ENCODE data around the gene MICALL2.

Gene MICALL2

GRCh38 chr7:1426474-1426873 lies 32.8 kb downstream of the MICALL2 start:
- TF ChIP-seq CTCF (IDR thresholded peaks at IDR 0.05; ENCODE audit: low read depth, low read length, missing control alignments): no peak
- no peak for DNase-seq (ENCODE audit: low read depth)
- in situ Hi-C loops (cut with HindIII; ENCODE audit: low sequenced_read_pairs): no loop called here
- H3K4me3 ChIP-seq (ENCODE audit: low read depth, low read length): no peak overlapping the region

- no peak overlapping the region for H3K4me3 ChIP-seq (ENCODE audit: low read depth, low read length)
- no peak for DNase-seq (ENCODE audit: low read depth)
- in situ Hi-C loops (cut with HindIII; ENCODE audit: low sequenced_read_pairs): no loop called here
- TF ChIP-seq CTCF (IDR thresholded peaks at IDR 0.05; ENCODE audit: low read depth, low read length, missing control alignments): no peak
Observed at GRCh38 chr7:1425292-1426136, 33.8 kb downstream of the MICALL2 start.

GRCh38 chr7:1424041-1424440 lies 35.2 kb downstream of the MICALL2 start:
- in situ Hi-C loops (cut with HindIII; ENCODE audit: low sequenced_read_pairs): no loop called here
- H3K4me3 ChIP-seq (ENCODE audit: low read depth, low read length): no peak overlapping the region
- DNase-seq (ENCODE audit: low read depth): no peak
- TF ChIP-seq CTCF (IDR thresholded peaks at IDR 0.05; ENCODE audit: low read depth, low read length, missing control alignments): no peak

- in situ Hi-C loops (cut with HindIII; ENCODE audit: low sequenced_read_pairs): no loop called here
- no peak for DNase-seq (ENCODE audit: low read depth)
- no peak for TF ChIP-seq CTCF (IDR thresholded peaks at IDR 0.05; ENCODE audit: low read depth, low read length, missing control alignments)
- H3K4me3 ChIP-seq (ENCODE audit: low read depth, low read length): no peak overlapping the region
Observed at GRCh38 chr7:1423264-1423811, 35.9 kb downstream of the MICALL2 start.

- in situ Hi-C loops (cut with HindIII; ENCODE audit: low sequenced_read_pairs): no loop called here
Observed at GRCh38 chr7:1422512-1423263, 36.6 kb downstream of the MICALL2 start.

More at GRCh38 chr7:1422512-1423263, 36.6 kb downstream of the MICALL2 start:
- no peak overlapping the region for H3K4me3 ChIP-seq (ENCODE audit: low read depth, low read length)
- no peak for DNase-seq (ENCODE audit: low read depth)
- no peak for TF ChIP-seq CTCF (IDR thresholded peaks at IDR 0.05; ENCODE audit: low read depth, low read length, missing control alignments)

Data from astrocyte of the cerebellum (primary cell).